Thoracic aorta (tissue), 2 donors: ENCODE data around the gene ST6GALNAC3. TPM values are rescaled to one million over a fixed set of nuclear protein-coding genes. Genes with fewer than 3 reads are reported as not detected.
A peak's percentile ranks its signal among the peaks of the same experiment; 100 is the strongest.
"Not testable (repeated sequence)": the region's sequence is repeated elsewhere in the genome, so short reads cannot be mapped to it uniquely, and the experiment has no call there.

Source experiments
- ATAC-seq: fragments of 150-250 bp; one replicate; pipeline ENCODE4 v1.8.0; 2017; ENCODE audit warnings: low read depth; ENCODE audit not compliant: insufficient number of reproducible peaks, low FRiP score
- DNase-seq: peaks from one replicate; pipeline ENCODE4 v3.0.0-alpha.2; 2020; ENCODE audit warnings: low spot score
- H3K27ac ChIP-seq, 2 donors: fragments of 200-600 bp; sonication (generic); 1 replicate in 1 of 2; 2 replicates in 1 of 2; pipeline ENCODE4 v1.5.1; 2016; ENCODE audit warnings: mild to moderate bottlenecking in 2 of 2, moderate library complexity in 2 of 2
- H3K27me3 ChIP-seq: fragments of 200-600 bp; sonication (generic); replicated peaks from 2 replicates; pipeline ENCODE4 v1.6.0; 2016; ENCODE audit warnings: mild to moderate bottlenecking; ENCODE audit not compliant: insufficient read depth
- H3K36me3 ChIP-seq: fragments of 200-600 bp; sonication (generic); one replicate; pipeline ENCODE4 v1.5.1; 2016
- H3K4me1 ChIP-seq, 2 donors: fragments of 200-600 bp; sonication (generic); 1 replicate in 1 of 2; 2 replicates in 1 of 2; pipeline versions ENCODE4 v1.5.1 to v1.6.0; 2016; ENCODE audit warnings: low read depth in 2 of 2, mild to moderate bottlenecking in 1 of 2; ENCODE audit not compliant: control insufficient read depth in 1 of 2
- H3K4me3 ChIP-seq: fragments of 200-600 bp; sonication (generic); 2 replicates; pipeline ENCODE4 v1.5.1; 2016; ENCODE audit warnings: mild to moderate bottlenecking
- H3K9me3 ChIP-seq: fragments of 200-600 bp; sonication (generic); 2 replicates; pipeline ENCODE4 v1.5.1; 2016
- total RNA-seq, 2 donors: library from RNA; depleted of rRNA; stranded (reverse); fragments of >200 nt; gene quantifications; one replicate each; pipeline versions ENCODE4 v1.1.0 to v1.2.3, GENCODE V29; 2016
- TF ChIP-seq, protein P1 (sequence below): fragments of 200-600 bp; sonication (generic); IDR thresholded peaks from one replicate; pipeline ENCODE4 v1.5.1; 2019; ENCODE audit warnings: antibody characterized with exemption

Gene ST6GALNAC3
- total RNA-seq, 2 donors from 2014 or later: 1.4 to 9.5 TPM

- ATAC-seq (peak; percentile 79), DNase-seq (no peak)
- TF ChIP-seq, protein P1, sequence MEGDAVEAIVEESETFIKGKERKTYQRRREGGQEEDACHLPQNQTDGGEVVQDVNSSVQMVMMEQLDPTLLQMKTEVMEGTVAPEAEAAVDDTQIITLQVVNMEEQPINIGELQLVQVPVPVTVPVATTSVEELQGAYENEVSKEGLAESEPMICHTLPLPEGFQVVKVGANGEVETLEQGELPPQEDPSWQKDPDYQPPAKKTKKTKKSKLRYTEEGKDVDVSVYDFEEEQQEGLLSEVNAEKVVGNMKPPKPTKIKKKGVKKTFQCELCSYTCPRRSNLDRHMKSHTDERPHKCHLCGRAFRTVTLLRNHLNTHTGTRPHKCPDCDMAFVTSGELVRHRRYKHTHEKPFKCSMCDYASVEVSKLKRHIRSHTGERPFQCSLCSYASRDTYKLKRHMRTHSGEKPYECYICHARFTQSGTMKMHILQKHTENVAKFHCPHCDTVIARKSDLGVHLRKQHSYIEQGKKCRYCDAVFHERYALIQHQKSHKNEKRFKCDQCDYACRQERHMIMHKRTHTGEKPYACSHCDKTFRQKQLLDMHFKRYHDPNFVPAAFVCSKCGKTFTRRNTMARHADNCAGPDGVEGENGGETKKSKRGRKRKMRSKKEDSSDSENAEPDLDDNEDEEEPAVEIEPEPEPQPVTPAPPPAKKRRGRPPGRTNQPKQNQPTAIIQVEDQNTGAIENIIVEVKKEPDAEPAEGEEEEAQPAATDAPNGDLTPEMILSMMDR: peak; percentile 88
- Histone ChIP-seq H3K36me3 (no peaks in the 10 kb centered on the region), H3K4me1 (peaks cover 0 to 4% of the 10 kb centered on the region in 2 donors), H3K9me3 (no peaks in the 10 kb centered on the region), H3K27me3 (no peaks in the 10 kb centered on the region), H3K27ac (no peak overlapping the region), H3K4me3 (no peak overlapping the region)
Measured at GRCh38 chr1:76330991-76331603, 256.6 kb downstream of the ST6GALNAC3 start.

GRCh38 chr1:76335882-76336281 lies 261.3 kb downstream of the ST6GALNAC3 start:
- no peak for ATAC-seq

GRCh38 chr1:76336931-76337371 lies 262.4 kb downstream of the ST6GALNAC3 start:
- ATAC-seq (peak; percentile 66), DNase-seq (peak; percentile 32)
- no peaks in the 10 kb centered on the region for H3K36me3 ChIP-seq
- no peaks in the 10 kb centered on the region for H3K9me3 ChIP-seq
- peak overlapping the region; percentile 9 for H3K4me3 ChIP-seq
- TF ChIP-seq, protein P1: no peak
- no peak overlapping the region for H3K27ac ChIP-seq
- no peaks in the 10 kb centered on the region for H3K27me3 ChIP-seq
- H3K4me1 ChIP-seq: peaks cover 0 to 9% of the 10 kb centered on the region in 2 donors

More at GRCh38 chr1:76335882-76336281, 261.3 kb downstream of the ST6GALNAC3 start:
- Histone ChIP-seq H3K27ac (no peak overlapping the region), H3K9me3 (no peaks in the 10 kb centered on the region), H3K27me3 (no peaks in the 10 kb centered on the region), H3K4me1 (peaks cover 0 to 13% of the 10 kb centered on the region in 2 donors), H3K36me3 (no peaks in the 10 kb centered on the region), H3K4me3 (no peak overlapping the region)
- TF ChIP-seq, protein P1: no peak
- no peak for DNase-seq

GRCh38 chr1:76337542-76338219 lies 263.1 kb downstream of the ST6GALNAC3 start:
- H3K4me3 ChIP-seq: no peak overlapping the region
- ATAC-seq: no peak
- no peak for DNase-seq
- TF ChIP-seq, protein P1: no peak
- no peaks in the 10 kb centered on the region for H3K9me3 ChIP-seq
- H3K4me1 ChIP-seq: peaks cover 0 to 9% of the 10 kb centered on the region in 2 donors
- H3K27me3 ChIP-seq: no peaks in the 10 kb centered on the region
- H3K27ac ChIP-seq: no peak overlapping the region
- H3K36me3 ChIP-seq: no peaks in the 10 kb centered on the region

GRCh38 chr1:76340056-76340455 lies 265.5 kb downstream of the ST6GALNAC3 start:
- no peaks in the 10 kb centered on the region for H3K9me3 ChIP-seq
- peaks cover 0 to 9% of the 10 kb centered on the region in 2 donors for H3K4me1 ChIP-seq
- H3K4me3 ChIP-seq: no peak overlapping the region
- no peaks in the 10 kb centered on the region for H3K36me3 ChIP-seq
- no peaks in the 10 kb centered on the region for H3K27me3 ChIP-seq
- DNase-seq: no peak
- ATAC-seq: no peak
- TF ChIP-seq, protein P1: no peak
- H3K27ac ChIP-seq: no peak overlapping the region

GRCh38 chr1:76341816-76342215 lies 267.3 kb downstream of the ST6GALNAC3 start:
- not testable (repeated sequence) for H3K4me1 ChIP-seq, H3K27ac ChIP-seq, H3K4me3 ChIP-seq, H3K9me3 ChIP-seq, H3K27me3 ChIP-seq, H3K36me3 ChIP-seq, ATAC-seq, DNase-seq
